22Rv1 (cell line): Measurements from ENCODE around the gene PFN3.

ENCODE experiments used
- H3K27ac ChIP-seq: fragments of 450-650 bp; 2 replicates; pipeline ENCODE4 v1.5.1; 2017
- CTCF ChIP-seq: fragments of 450-650 bp; IDR thresholded peaks from 2 replicates; pipeline ENCODE4 v1.5.1; 2017; ENCODE audit warnings: mild to moderate bottlenecking
- ZFX ChIP-seq: fragments of 450-650 bp; IDR thresholded peaks from 2 replicates; pipeline ENCODE4 v1.6.1; 2017; ENCODE audit warnings: antibody characterized with exemption, borderline replicate concordance

Gene PFN3

GRCh38 chr5:177353093-177353492, 47.4 kb downstream of the PFN3 start:
- TF ChIP-seq CTCF (no peak), ZFX (no peak)
- no peak overlapping the region for H3K27ac ChIP-seq

GRCh38 chr5:177351392-177352329, 48.8 kb downstream of the PFN3 start, which contains the start of gene LMAN2:
Gene LMAN2, minus strand, starts transcription at chr5:177351668. Its CDS starts 21 bp downstream, at chr5:177351647.
- no peak for TF ChIP-seq CTCF
- TF ChIP-seq ZFX, result no peak
- H3K27ac ChIP-seq, result peak within 1 kb of the TSS; percentile 95

- TF ChIP-seq ZFX (no peak), CTCF (no peak)
- peak overlapping the region; percentile 95 for H3K27ac ChIP-seq
Measured at GRCh38 chr5:177350776-177351391, 49.6 kb downstream of the PFN3 start.
